CD8-positive, alpha-beta memory T cell (primary cell): ENCODE measurements around the gene CFAP210. TPM values are rescaled to one million over a fixed set of nuclear protein-coding genes. Genes with fewer than 3 reads are reported as not detected.
"Not testable (repeated sequence)": the region's sequence is repeated elsewhere in the genome, so short reads cannot be mapped to it uniquely, and the experiment has no call there.

ENCODE experiments used
- CTCF ChIA-PET: fragments of 350-600 bp; sonication (Branson Sonifier 250); formaldehyde crosslinking; loops from one replicate; lab custom pipeline; 2021; ENCODE audit warnings: antibody characterized with exemption; lab: Charles Lee
- POLR2A ChIA-PET: fragments of 350-600 bp; sonication (Branson Sonifier 250); formaldehyde crosslinking; loops from one replicate; lab custom pipeline; 2021; ENCODE audit warnings: antibody characterized with exemption; lab: Charles Lee
- DNase-seq, 5 donors: peaks; one replicate each; pipeline versions ENCODE4 v3.0.0 to v3.0.0-alpha.2; 2020 to 2022; ENCODE audit warnings: mixed read lengths in 1 of 5
- H3K27ac ChIP-seq: one replicate; pipeline ENCODE4 v1.7.0; 2013; ENCODE audit warnings: low read depth, mild to moderate bottlenecking, low read length, moderate library complexity
- H3K27me3 ChIP-seq: 2 replicates; pipeline ENCODE4 v1.7.0; 2013; ENCODE audit warnings: low read length, mild to moderate bottlenecking; ENCODE audit not compliant: insufficient read depth, poor library complexity, severe bottlenecking
- H3K36me3 ChIP-seq: 2 replicates; pipeline ENCODE4 v1.7.0; 2013; ENCODE audit warnings: mild to moderate bottlenecking, low read length, moderate library complexity; ENCODE audit not compliant: insufficient read depth
- H3K4me1 ChIP-seq: 2 replicates; pipeline ENCODE4 v1.7.0; 2013; ENCODE audit warnings: mild to moderate bottlenecking, low read length, moderate library complexity; ENCODE audit not compliant: insufficient read depth
- H3K4me3 ChIP-seq: 2 replicates; pipeline ENCODE4 v1.7.0; 2013; ENCODE audit warnings: mild to moderate bottlenecking, low read length
- H3K9me3 ChIP-seq: 2 replicates; pipeline ENCODE4 v1.7.0; 2013; ENCODE audit warnings: mild to moderate bottlenecking, low read length
- H3K27ac Mint-ChIP-seq, 8 donors: one replicate each; pipeline ENCODE4 v1.8.0; 2020 to 2021; ENCODE audit warnings: mixed read lengths in 8 of 8, mild to moderate bottlenecking in 6 of 8, inconsistent platforms in 3 of 8, moderate library complexity in 3 of 8
- H3K27me3 Mint-ChIP-seq, 2 donors: one replicate each; pipeline ENCODE4 v1.8.0; 2020 to 2021; ENCODE audit warnings: mixed read lengths in 2 of 2, mild to moderate bottlenecking in 1 of 2, moderate library complexity in 1 of 2
- H3K36me3 Mint-ChIP-seq, 3 donors: one replicate each; pipeline ENCODE4 v1.8.0; 2020 to 2021; ENCODE audit warnings: mixed read lengths in 3 of 3, inconsistent platforms in 1 of 3, mild to moderate bottlenecking in 1 of 3
- H3K4me1 Mint-ChIP-seq, 3 donors: one replicate each; pipeline ENCODE4 v1.8.0; 2020 to 2021; ENCODE audit warnings: mixed read lengths in 3 of 3, inconsistent platforms in 1 of 3, mild to moderate bottlenecking in 1 of 3
- H3K4me3 Mint-ChIP-seq, 7 donors: one replicate each; pipeline ENCODE4 v1.8.0; 2020 to 2021; ENCODE audit warnings: mixed read lengths in 7 of 7, mild to moderate bottlenecking in 6 of 7, moderate library complexity in 4 of 7, inconsistent platforms in 2 of 7
- H3K9me3 Mint-ChIP-seq, 5 donors: one replicate each; pipeline ENCODE4 v1.8.0; 2020 to 2022; ENCODE audit warnings: mixed read lengths in 5 of 5, mild to moderate bottlenecking in 3 of 5, moderate library complexity in 2 of 5, inconsistent platforms in 1 of 5
- polyA plus RNA-seq: library from polyadenylated mRNA; unstranded; fragments of 300-500 nt; fragmentation: Illumina TruSeq; gene quantifications from one replicate; pipeline ENCODE4 v1.2.3, GENCODE V29; 2021
- total RNA-seq, 2 experiments: library from RNA; stranded (reverse); gene quantifications; one replicate each; pipeline ENCODE4 v1.2.3, GENCODE V29; 2021

The CFAP210 gene
- total and polyA plus RNA-seq, 3 experiments from 2014 or later, result 0.57 TPM; not detected in 2

DNA sequence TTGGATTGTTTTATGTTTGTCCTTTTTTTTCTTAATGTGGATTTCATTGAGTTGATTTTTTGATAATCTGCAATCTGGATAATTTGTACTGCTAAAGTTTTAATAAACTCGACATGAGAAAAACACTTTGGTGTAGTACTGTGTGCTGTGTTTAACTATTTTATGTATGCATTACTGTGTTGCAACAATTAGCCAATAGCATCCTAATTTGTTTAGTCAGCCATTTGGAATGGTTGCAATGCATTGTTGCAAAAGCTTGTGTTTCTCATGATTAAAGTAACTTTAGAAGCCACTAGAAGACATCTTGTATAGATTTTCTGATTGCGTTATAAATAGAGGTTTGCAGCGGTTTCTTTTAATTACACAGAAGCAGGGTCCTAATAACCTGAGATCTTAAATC, 56.6 kb downstream of the CFAP210 start:
- H3K9me3 Mint-ChIP-seq, result no peaks in the 10 kb centered on the region
- no peak overlapping the region for H3K27ac ChIP-seq
- DNase-seq, result no peak
- H3K4me3 Mint-ChIP-seq, result no peak overlapping the region
- H3K9me3 ChIP-seq, result no peaks in the 10 kb centered on the region
- H3K4me3 ChIP-seq, result no peak overlapping the region
- no peak overlapping the region for H3K27ac Mint-ChIP-seq
- no peaks in the 10 kb centered on the region for H3K27me3 Mint-ChIP-seq
- ChIA-PET POLR2A (no interaction called here), CTCF (no interaction called here)
- H3K36me3 Mint-ChIP-seq, result peaks cover 5 to 25% (median 15%) of the 10 kb centered on the region in 3 donors
- no peaks in the 10 kb centered on the region for H3K27me3 ChIP-seq
- peaks cover 32% of the 10 kb centered on the region for H3K36me3 ChIP-seq
- H3K4me1 Mint-ChIP-seq, result no peaks in the 10 kb centered on the region
- H3K4me1 ChIP-seq, result no peaks in the 10 kb centered on the region

- CTCF ChIA-PET, result interaction anchor here (0.6 kb wide), 1 partner anchor 28 kb away, joined by 4 read pairs; no protein-coding TSS in a partner anchor
- Mint-ChIP-seq H3K9me3 (no peaks in the 10 kb centered on the region), H3K27me3 (no peaks in the 10 kb centered on the region), H3K36me3 (peaks cover 5 to 28% (median 15%) of the 10 kb centered on the region in 3 donors), H3K27ac (no peak overlapping the region), H3K4me1 (no peaks in the 10 kb centered on the region), H3K4me3 (no peak overlapping the region)
- Histone ChIP-seq H3K4me3 (no peak overlapping the region), H3K27me3 (no peaks in the 10 kb centered on the region), H3K36me3 (peaks cover 38% of the 10 kb centered on the region), H3K4me1 (no peaks in the 10 kb centered on the region), H3K27ac (no peak overlapping the region), H3K9me3 (no peaks in the 10 kb centered on the region)
- POLR2A ChIA-PET, result no interaction called here
- no peak for DNase-seq
Measured at GRCh38 chr2:169636440-169637097, 57.6 kb downstream of the CFAP210 start.

GRCh38 chr2:169625781-169626180, 68.4 kb downstream of the CFAP210 start:
- ChIA-PET POLR2A (no interaction called here), CTCF (no interaction called here)
- no peaks in the 10 kb centered on the region for H3K9me3 ChIP-seq
- no peak overlapping the region for H3K27ac ChIP-seq
- no peak overlapping the region for H3K4me3 ChIP-seq
- H3K27ac Mint-ChIP-seq, result peak overlapping the region in 2 of 8 donors; percentile 2 to 54
- no peaks in the 10 kb centered on the region for H3K4me1 ChIP-seq
- no peak for DNase-seq
- no peaks in the 10 kb centered on the region for H3K27me3 ChIP-seq
- peaks cover 19% of the 10 kb centered on the region for H3K36me3 ChIP-seq
- H3K9me3 Mint-ChIP-seq, result no peaks in the 10 kb centered on the region
- H3K4me1 Mint-ChIP-seq, result peaks cover 8 to 14% (median 11%) of the 10 kb centered on the region in 3 donors
- H3K36me3 Mint-ChIP-seq, result peaks cover 0 to 74% (median 19%) of the 10 kb centered on the region in 3 donors
- H3K27me3 Mint-ChIP-seq, result no peaks in the 10 kb centered on the region
- no peak overlapping the region for H3K4me3 Mint-ChIP-seq

DNA sequence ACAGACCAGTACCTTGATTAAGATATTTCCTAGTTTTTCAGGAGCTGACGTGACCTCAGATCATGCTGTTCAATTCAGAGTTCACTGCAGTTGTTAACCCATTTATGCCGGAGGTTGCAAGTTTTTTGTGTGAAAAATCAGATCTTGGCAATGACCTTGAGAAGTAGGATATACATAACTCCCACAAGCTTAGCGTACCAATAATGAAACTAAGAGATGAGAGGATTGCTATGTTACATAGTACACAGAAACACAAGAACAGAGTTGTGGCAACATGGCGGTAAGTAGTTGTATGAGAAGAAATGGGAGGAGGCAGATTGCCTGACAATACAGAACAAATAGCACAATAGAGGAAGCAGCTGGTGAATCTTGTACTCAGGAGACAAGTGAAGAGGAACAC, 71.0 kb downstream of the CFAP210 start:
- H3K4me3 Mint-ChIP-seq, result no peak overlapping the region
- no peak overlapping the region for H3K27ac ChIP-seq
- peaks cover 0 to 2% (median 0%) of the 10 kb centered on the region in 5 donors for H3K9me3 Mint-ChIP-seq
- H3K27ac Mint-ChIP-seq, result peak overlapping the region in 3 of 8 donors; percentile 2 to 44 (median 7)
- ChIA-PET POLR2A (no interaction called here), CTCF (no interaction called here)
- no peak for DNase-seq
- peaks cover 13% of the 10 kb centered on the region for H3K36me3 ChIP-seq
- no peak overlapping the region for H3K4me3 ChIP-seq
- H3K27me3 ChIP-seq, result no peaks in the 10 kb centered on the region
- no peaks in the 10 kb centered on the region for H3K9me3 ChIP-seq
- no peaks in the 10 kb centered on the region for H3K4me1 ChIP-seq
- peaks cover 29 to 37% (median 30%) of the 10 kb centered on the region in 3 donors for H3K4me1 Mint-ChIP-seq
- no peaks in the 10 kb centered on the region for H3K27me3 Mint-ChIP-seq
- H3K36me3 Mint-ChIP-seq, result peaks cover 16 to 82% (median 30%) of the 10 kb centered on the region in 3 donors

DNA sequence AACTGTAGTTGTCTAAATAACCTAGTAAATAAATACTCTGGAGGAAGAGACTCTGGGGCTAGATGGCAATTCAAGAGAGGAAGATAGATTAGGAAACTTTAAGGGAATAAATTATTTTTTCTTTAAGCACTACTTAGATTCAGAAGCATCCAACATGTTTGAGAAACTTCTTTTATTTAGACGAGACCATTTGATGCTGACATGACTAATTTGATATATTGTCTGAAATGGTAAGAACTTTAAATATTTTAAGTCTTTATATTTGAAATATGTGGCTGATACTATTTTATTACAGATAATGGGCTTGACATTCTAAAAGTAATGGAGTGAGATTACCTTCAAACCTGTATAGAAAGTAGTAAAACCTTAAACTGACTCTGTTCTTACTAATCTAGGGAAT, 73.7 kb downstream of the CFAP210 start:
- Histone ChIP-seq H3K4me1 (no peaks in the 10 kb centered on the region), H3K9me3 (no peaks in the 10 kb centered on the region), H3K36me3 (peaks cover 15% of the 10 kb centered on the region), H3K27me3 (no peaks in the 10 kb centered on the region), H3K27ac (no peak overlapping the region), H3K4me3 (no peak overlapping the region)
- Mint-ChIP-seq H3K9me3 (peaks cover 0 to 7% (median 2%) of the 10 kb centered on the region in 5 donors), H3K4me3 (no peak overlapping the region), H3K27ac (peak overlapping the region in 2 of 8 donors; percentile 52 to 84), H3K4me1 (peaks cover 43 to 56% (median 50%) of the 10 kb centered on the region in 3 donors), H3K27me3 (no peaks in the 10 kb centered on the region), H3K36me3 (peaks cover 40 to 89% (median 50%) of the 10 kb centered on the region in 3 donors)
- no peak for DNase-seq
- POLR2A ChIA-PET, result no interaction called here
- CTCF ChIA-PET, result no interaction called here

DNA sequence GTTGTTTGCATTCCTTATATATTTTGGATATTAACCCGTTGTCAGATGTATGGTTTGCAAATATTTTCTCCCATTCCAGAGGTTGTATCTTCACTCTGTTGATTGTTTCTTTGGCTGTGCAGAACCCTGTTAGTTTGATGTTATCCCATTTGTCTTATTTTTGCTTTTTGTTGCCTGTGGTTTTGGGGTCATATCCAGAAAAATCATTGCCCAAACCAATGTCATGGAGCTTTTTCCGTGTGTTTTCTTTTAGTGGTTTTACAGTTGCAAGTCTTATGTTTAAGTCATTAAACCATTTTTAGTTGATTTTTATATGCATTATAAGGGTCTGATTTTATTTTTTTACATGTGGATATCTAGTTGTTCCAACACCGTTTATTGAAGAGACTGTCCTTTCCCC, 74.3 kb downstream of the CFAP210 start:
- POLR2A ChIA-PET, result no interaction called here
- Histone ChIP-seq H3K36me3 (peaks cover 19% of the 10 kb centered on the region), H3K9me3 (no peaks in the 10 kb centered on the region), H3K4me1 (no peaks in the 10 kb centered on the region), H3K4me3 (no peak overlapping the region), H3K27me3 (no peaks in the 10 kb centered on the region), H3K27ac (no peak overlapping the region)
- H3K27me3 Mint-ChIP-seq, result no peaks in the 10 kb centered on the region
- H3K27ac Mint-ChIP-seq, result peak overlapping the region in 2 of 8 donors; percentile 17 to 52
- peaks cover 46 to 89% (median 55%) of the 10 kb centered on the region in 3 donors for H3K36me3 Mint-ChIP-seq
- H3K4me1 Mint-ChIP-seq, result peaks cover 43 to 56% (median 50%) of the 10 kb centered on the region in 3 donors
- peaks cover 0 to 7% (median 2%) of the 10 kb centered on the region in 5 donors for H3K9me3 Mint-ChIP-seq
- DNase-seq, result no peak
- H3K4me3 Mint-ChIP-seq, result no peak overlapping the region
- CTCF ChIA-PET, result no interaction called here

GRCh38 chr2:169615982-169616381, 78.2 kb downstream of the CFAP210 start:
- H3K4me1 ChIP-seq, H3K4me3 Mint-ChIP-seq, CTCF ChIA-PET, POLR2A ChIA-PET, H3K4me3 ChIP-seq, DNase-seq, H3K27me3 Mint-ChIP-seq, H3K27ac ChIP-seq, H3K9me3 ChIP-seq, H3K27me3 ChIP-seq, H3K9me3 Mint-ChIP-seq: not testable (repeated sequence)
- Mint-ChIP-seq H3K36me3 (peaks cover 52 to 90% (median 58%) of the 10 kb centered on the region in 3 donors), H3K4me1 (peaks cover 36 to 43% (median 42%) of the 10 kb centered on the region in 3 donors), H3K27ac (peak overlapping the region in 2 of 8 donors; percentile 29 to 64)
- peaks cover 28% of the 10 kb centered on the region for H3K36me3 ChIP-seq

DNA sequence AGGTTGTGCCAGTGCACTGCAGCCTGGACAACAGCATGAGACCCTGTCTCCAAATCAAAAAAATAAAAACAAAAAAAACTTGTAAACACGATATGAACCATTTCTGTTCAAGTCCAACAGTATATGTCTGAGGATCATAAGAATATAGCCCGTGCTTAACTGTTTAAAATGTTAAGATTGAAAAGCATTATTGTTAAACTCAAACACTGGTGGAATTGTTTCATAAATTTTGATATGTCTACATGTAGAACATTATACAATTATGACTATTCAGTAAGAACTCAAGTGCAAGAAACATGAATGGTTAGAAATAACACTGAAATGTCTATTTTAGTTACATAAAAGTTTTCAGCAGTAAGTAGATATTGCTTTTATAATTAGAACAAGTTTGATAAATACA, 80.3 kb downstream of the CFAP210 start:
- Histone ChIP-seq H3K27ac (no peak overlapping the region), H3K9me3 (no peaks in the 10 kb centered on the region), H3K4me1 (no peaks in the 10 kb centered on the region), H3K4me3 (no peak overlapping the region), H3K27me3 (no peaks in the 10 kb centered on the region), H3K36me3 (peaks cover 39% of the 10 kb centered on the region)
- CTCF ChIA-PET, result no interaction called here
- Mint-ChIP-seq H3K4me1 (peaks cover 21 to 27% (median 26%) of the 10 kb centered on the region in 3 donors), H3K27ac (no peak overlapping the region), H3K27me3 (no peaks in the 10 kb centered on the region), H3K4me3 (no peak overlapping the region), H3K9me3 (peaks cover 0 to 7% (median 2%) of the 10 kb centered on the region in 5 donors), H3K36me3 (peaks cover 47 to 91% (median 56%) of the 10 kb centered on the region in 3 donors)
- no peak for DNase-seq
- POLR2A ChIA-PET, result no interaction called here
